Hematopoietic multipotent progenitor cell (in vitro differentiated cells): ENCODE data around the gene MACO1. TPM values are rescaled to one million over a fixed set of nuclear protein-coding genes. Genes with fewer than 3 reads are reported as not detected.
"Not testable (repeated sequence)": the region's sequence is repeated elsewhere in the genome, so short reads cannot be mapped to it uniquely, and the experiment has no call there.

Source experiments
- DNase-seq, 3 donors: peaks; one replicate each; pipeline ENCODE4 v3.0.0-alpha.2; 2011 to 2015; ENCODE audit warnings: low read depth in 2 of 3, low spot score in 2 of 3
- total RNA-seq: library from RNA; depleted of rRNA; stranded (reverse); fragments of >200 nt; gene quantifications from one replicate; pipeline ENCODE4 v1.2.3, GENCODE V29; 2012

The MACO1 gene
- 10.8 TPM for total RNA-seq

- peak; percentile 86 to 98 (median 95) for DNase-seq
Observed at GRCh38 chr1:25430073-25430966, at the start of gene MACO1. MACO1 (plus strand) TSS chr1:25430897; CDS start chr1:25431099, 202 bp downstream.

GRCh38 chr1:25382543-25382942 lies 48.2 kb upstream of the MACO1 start:
- not testable (repeated sequence) for DNase-seq

GRCh38 chr1:25383090-25383489 lies 47.6 kb upstream of the MACO1 start:
- DNase-seq: not testable (repeated sequence)

- DNase-seq: not testable (repeated sequence)
Observed at GRCh38 chr1:25383875-25384274, 46.8 kb upstream of the MACO1 start.

GRCh38 chr1:25387096-25387495 lies 43.6 kb upstream of the MACO1 start:
- not testable (repeated sequence) for DNase-seq

GRCh38 chr1:25388691-25389090 lies 42.0 kb upstream of the MACO1 start:
- not testable (repeated sequence) for DNase-seq

- DNase-seq: not testable (repeated sequence)
Observed at GRCh38 chr1:25389721-25390120, 41.0 kb upstream of the MACO1 start.

- no peak for DNase-seq
Observed at GRCh38 chr1:25392841-25393240, 37.9 kb upstream of the MACO1 start.

- DNase-seq: not testable (repeated sequence)
Observed at GRCh38 chr1:25397549-25397948, 33.1 kb upstream of the MACO1 start.

GRCh38 chr1:25398079-25398478 lies 32.6 kb upstream of the MACO1 start:
- not testable (repeated sequence) for DNase-seq

- not testable (repeated sequence) for DNase-seq
Observed at GRCh38 chr1:25402947-25403803, 27.5 kb upstream of the MACO1 start.

- DNase-seq: not testable (repeated sequence)
Observed at GRCh38 chr1:25405731-25406305, 24.9 kb upstream of the MACO1 start.

GRCh38 chr1:25409641-25410427 lies 20.9 kb upstream of the MACO1 start:
- not testable (repeated sequence) for DNase-seq

GRCh38 chr1:25412872-25413623 lies 17.6 kb upstream of the MACO1 start:
- peak in 1 of 3 donors; percentile 31 for DNase-seq

- not testable (repeated sequence) for DNase-seq
Observed at GRCh38 chr1:25414157-25414556, 16.5 kb upstream of the MACO1 start.

- not testable (repeated sequence) for DNase-seq
Observed at GRCh38 chr1:25414578-25414977, 16.1 kb upstream of the MACO1 start.

GRCh38 chr1:25417280-25417679 lies 13.4 kb upstream of the MACO1 start:
- not testable (repeated sequence) for DNase-seq

GRCh38 chr1:25419339-25419738 lies 11.4 kb upstream of the MACO1 start:
- DNase-seq: not testable (repeated sequence)

GRCh38 chr1:25420715-25421114 lies 10.0 kb upstream of the MACO1 start, which contains the start of gene RHCE:
RHCE (minus strand) TSS chr1:25420825; CDS start chr1:25420786, 39 bp downstream.
- DNase-seq: not testable (repeated sequence)
